ENCODE measurements around the gene PDSS2.
"Not testable (repeated sequence)": the region's sequence is repeated elsewhere in the genome, so short reads cannot be mapped to it uniquely, and the experiment has no call there.

- TF ChIP-seq CTCF, POLR2A (IDR thresholded peaks at IDR 0.05): not testable (repeated sequence)
Observed at GRCh38 chr6:107364173-107364572, 95.2 kb downstream of the PDSS2 start.
